Natural killer cell (primary cell): ENCODE data around the gene CEP350. TPM values are rescaled to one million over a fixed set of nuclear protein-coding genes. Genes with fewer than 3 reads are reported as not detected.

ENCODE experiments used
- ATAC-seq, 3 donors: fragments of 150-1000 bp in 2 of 3; fragments of 200-7000 bp in 1 of 3; cut with Tn5 transposase; 1 replicate in 1 of 3; 2 replicates in 2 of 3; pipeline ENCODE4 v1.10.0; 2021; ENCODE audit warnings: mild to moderate bottlenecking in 2 of 3, moderate library complexity in 2 of 3
- DNase-seq, 2 donors: peaks; one replicate each; pipeline versions ENCODE4 v3.0.0 to v3.0.0-alpha.2; 2013 to 2021; ENCODE audit warnings: mixed read lengths in 1 of 2
- H3K27ac ChIP-seq: one replicate; pipeline ENCODE4 v1.5.1; 2013; ENCODE audit warnings: mild to moderate bottlenecking, low read length
- H3K27me3 ChIP-seq: one replicate; pipeline ENCODE4 v1.6.1; 2013; ENCODE audit warnings: low read length; ENCODE audit not compliant: control insufficient read depth, insufficient read depth
- H3K36me3 ChIP-seq: one replicate; pipeline ENCODE4 v1.6.1; 2013; ENCODE audit warnings: low read length; ENCODE audit not compliant: control insufficient read depth, insufficient read depth
- H3K4me1 ChIP-seq: one replicate; pipeline ENCODE4 v1.6.1; 2013; ENCODE audit warnings: low read length; ENCODE audit not compliant: control insufficient read depth, insufficient read depth
- H3K4me3 ChIP-seq: one replicate; pipeline ENCODE4 v1.5.1; 2013; ENCODE audit warnings: low read length
- H3K9me3 ChIP-seq: one replicate; pipeline ENCODE4 v1.6.1; 2013; ENCODE audit warnings: low read length; ENCODE audit not compliant: control insufficient read depth, insufficient read depth
- H3K27ac Mint-ChIP-seq, 2 donors: one replicate each; pipeline ENCODE4 v1.8.0; 2022; ENCODE audit warnings: mild to moderate bottlenecking in 2 of 2, mixed read lengths in 2 of 2, moderate library complexity in 1 of 2
- H3K27me3 Mint-ChIP-seq, 2 donors: one replicate each; pipeline ENCODE4 v1.8.0; 2022; ENCODE audit warnings: low read depth in 2 of 2, mixed read lengths in 2 of 2
- H3K36me3 Mint-ChIP-seq: one replicate; pipeline ENCODE4 v1.8.0; 2022; ENCODE audit warnings: mixed read lengths
- H3K4me1 Mint-ChIP-seq, 2 donors: one replicate each; pipeline ENCODE4 v1.8.0; 2022; ENCODE audit warnings: mixed read lengths in 2 of 2
- H3K4me3 Mint-ChIP-seq: one replicate; pipeline ENCODE4 v1.8.0; 2022; ENCODE audit warnings: mild to moderate bottlenecking, moderate library complexity, mixed read lengths
- H3K9me3 Mint-ChIP-seq, 2 donors: one replicate each; pipeline ENCODE4 v1.8.0; 2022; ENCODE audit warnings: mixed read lengths in 2 of 2
- CTCF ChIP-seq: fragments of 200-600 bp; IDR thresholded peaks from one replicate; pipeline ENCODE4 v1.8.0; 2022; ENCODE audit warnings: antibody characterized with exemption
- WGBS: methylation state at CpG from one replicate; pipeline ENCODE4 v1.1.7; 2013; ENCODE audit warnings: missing lambda C conversion rate; ENCODE audit not compliant: insufficient coverage; 5-methylcytosine and 5-hydroxymethylcytosine counted together
- intact Hi-C: fragments of 100-400 bp; cut with micrococcal nuclease; formaldehyde crosslinking; loops from one replicate; pipeline ENCODE4 v1.14.2; 2022
- total RNA-seq, 4 donors: library from RNA; stranded (reverse); fragments of 120-200 nt in 1 of 4; gene quantifications; one replicate each; pipeline versions ENCODE4 v1.2.3 to v1.2.4, GENCODE V29; 2013 to 2022

CEP350 gene
- total RNA-seq, 3 donors from 2014 or later (not counting 1 experiment from before 2014, with no cell fraction given), result 66.9 to 83.7 (median 75.3) TPM

- H3K4me1 Mint-ChIP-seq, result no peaks in the 10 kb centered on the region
- Histone ChIP-seq H3K9me3 (no peaks in the 10 kb centered on the region), H3K4me3 (no peak overlapping the region), H3K27ac (no peak overlapping the region), H3K27me3 (no peaks in the 10 kb centered on the region), H3K36me3 (no peaks in the 10 kb centered on the region), H3K4me1 (no peaks in the 10 kb centered on the region)
- no peaks in the 10 kb centered on the region for H3K36me3 Mint-ChIP-seq
- no peak overlapping the region for H3K27ac Mint-ChIP-seq
- no peak for DNase-seq
- 100% methylated on average over 1 of the region's 3 CpGs for WGBS
- intact Hi-C loops, result no loop called here
- no peaks in the 10 kb centered on the region for H3K9me3 Mint-ChIP-seq
- TF ChIP-seq CTCF, result no peak
- H3K4me3 Mint-ChIP-seq, result no peak overlapping the region
- peaks cover 0 to 6% of the 10 kb centered on the region in 2 donors for H3K27me3 Mint-ChIP-seq
- ATAC-seq, result no peak
These were observed 23.7 kb upstream of the CEP350 start for GRCh38 chr1:179930867-179931266.

- peaks cover 8 to 12% of the 10 kb centered on the region in 2 donors for H3K27me3 Mint-ChIP-seq
- intact Hi-C loops, result no loop called here
- WGBS, result 94% methylated on average over 2 of the region's 2 CpGs
- Histone ChIP-seq H3K27me3 (no peaks in the 10 kb centered on the region), H3K27ac (no peak overlapping the region), H3K36me3 (no peaks in the 10 kb centered on the region), H3K4me3 (no peak overlapping the region), H3K4me1 (no peaks in the 10 kb centered on the region), H3K9me3 (no peaks in the 10 kb centered on the region)
- no peak overlapping the region for H3K27ac Mint-ChIP-seq
- no peaks in the 10 kb centered on the region for H3K4me1 Mint-ChIP-seq
- ATAC-seq, result no peak
- no peak overlapping the region for H3K4me3 Mint-ChIP-seq
- no peak for DNase-seq
- no peak for TF ChIP-seq CTCF
- no peaks in the 10 kb centered on the region for H3K36me3 Mint-ChIP-seq
- no peaks in the 10 kb centered on the region for H3K9me3 Mint-ChIP-seq
These were observed 21.4 kb upstream of the CEP350 start for GRCh38 chr1:179933219-179933618.

- intact Hi-C loops, result no loop called here
- no peak for ATAC-seq
- no peak overlapping the region for H3K27ac ChIP-seq
- Mint-ChIP-seq H3K27me3 (peaks cover 12 to 20% of the 10 kb centered on the region in 2 donors), H3K36me3 (no peaks in the 10 kb centered on the region), H3K27ac (no peak overlapping the region), H3K9me3 (no peaks in the 10 kb centered on the region), H3K4me3 (no peak overlapping the region), H3K4me1 (no peaks in the 10 kb centered on the region)
- WGBS, result 71% methylated on average over 1 of the region's 1 CpG
- no peaks in the 10 kb centered on the region for H3K27me3 ChIP-seq
- DNase-seq, result no peak
- no peak overlapping the region for H3K4me3 ChIP-seq
- no peak for TF ChIP-seq CTCF
- no peaks in the 10 kb centered on the region for H3K36me3 ChIP-seq
- no peaks in the 10 kb centered on the region for H3K9me3 ChIP-seq
- no peaks in the 10 kb centered on the region for H3K4me1 ChIP-seq
These were observed 18.6 kb upstream of the CEP350 start for GRCh38 chr1:179935909-179936496.

GRCh38 chr1:179937668-179938254 is 16.8 kb upstream of the CEP350 start:
- Histone ChIP-seq H3K9me3 (no peaks in the 10 kb centered on the region), H3K27ac (no peak overlapping the region), H3K36me3 (no peaks in the 10 kb centered on the region), H3K4me1 (no peaks in the 10 kb centered on the region), H3K27me3 (no peaks in the 10 kb centered on the region), H3K4me3 (no peak overlapping the region)
- Mint-ChIP-seq H3K9me3 (no peaks in the 10 kb centered on the region), H3K4me3 (no peak overlapping the region), H3K27ac (no peak overlapping the region), H3K36me3 (no peaks in the 10 kb centered on the region), H3K4me1 (no peaks in the 10 kb centered on the region), H3K27me3 (peaks cover 12 to 20% of the 10 kb centered on the region in 2 donors)
- DNase-seq (no peak), ATAC-seq (no peak)
- intact Hi-C loops, result no loop called here
- TF ChIP-seq CTCF, result no peak
